Activated CD8-positive, alpha-beta memory T cell treated with anti-CD3 and anti-CD28 coated beads for 24 hours (primary cell): ENCODE results near the gene LRIG3.
"Not testable (repeated sequence)": the region's sequence is repeated elsewhere in the genome, so short reads cannot be mapped to it uniquely, and the experiment has no call there.

ENCODE experiments used
- DNase-seq: peaks from one replicate; pipeline ENCODE4 v3.0.0-alpha.2; 2020

LRIG3 gene, protein sequence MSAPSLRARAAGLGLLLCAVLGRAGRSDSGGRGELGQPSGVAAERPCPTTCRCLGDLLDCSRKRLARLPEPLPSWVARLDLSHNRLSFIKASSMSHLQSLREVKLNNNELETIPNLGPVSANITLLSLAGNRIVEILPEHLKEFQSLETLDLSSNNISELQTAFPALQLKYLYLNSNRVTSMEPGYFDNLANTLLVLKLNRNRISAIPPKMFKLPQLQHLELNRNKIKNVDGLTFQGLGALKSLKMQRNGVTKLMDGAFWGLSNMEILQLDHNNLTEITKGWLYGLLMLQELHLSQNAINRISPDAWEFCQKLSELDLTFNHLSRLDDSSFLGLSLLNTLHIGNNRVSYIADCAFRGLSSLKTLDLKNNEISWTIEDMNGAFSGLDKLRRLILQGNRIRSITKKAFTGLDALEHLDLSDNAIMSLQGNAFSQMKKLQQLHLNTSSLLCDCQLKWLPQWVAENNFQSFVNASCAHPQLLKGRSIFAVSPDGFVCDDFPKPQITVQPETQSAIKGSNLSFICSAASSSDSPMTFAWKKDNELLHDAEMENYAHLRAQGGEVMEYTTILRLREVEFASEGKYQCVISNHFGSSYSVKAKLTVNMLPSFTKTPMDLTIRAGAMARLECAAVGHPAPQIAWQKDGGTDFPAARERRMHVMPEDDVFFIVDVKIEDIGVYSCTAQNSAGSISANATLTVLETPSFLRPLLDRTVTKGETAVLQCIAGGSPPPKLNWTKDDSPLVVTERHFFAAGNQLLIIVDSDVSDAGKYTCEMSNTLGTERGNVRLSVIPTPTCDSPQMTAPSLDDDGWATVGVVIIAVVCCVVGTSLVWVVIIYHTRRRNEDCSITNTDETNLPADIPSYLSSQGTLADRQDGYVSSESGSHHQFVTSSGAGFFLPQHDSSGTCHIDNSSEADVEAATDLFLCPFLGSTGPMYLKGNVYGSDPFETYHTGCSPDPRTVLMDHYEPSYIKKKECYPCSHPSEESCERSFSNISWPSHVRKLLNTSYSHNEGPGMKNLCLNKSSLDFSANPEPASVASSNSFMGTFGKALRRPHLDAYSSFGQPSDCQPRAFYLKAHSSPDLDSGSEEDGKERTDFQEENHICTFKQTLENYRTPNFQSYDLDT

GRCh38 chr12:58920102-58920960, at the start of gene LRIG3:
TSS of gene LRIG3 (minus strand) at chr12:58920504. CDS start at chr12:58920235, 269 bp downstream.
- no peak for DNase-seq

- DNase-seq = no peak
Measured at GRCh38 chr12:58969237-58969636, 48.9 kb upstream of the LRIG3 start.

DNA sequence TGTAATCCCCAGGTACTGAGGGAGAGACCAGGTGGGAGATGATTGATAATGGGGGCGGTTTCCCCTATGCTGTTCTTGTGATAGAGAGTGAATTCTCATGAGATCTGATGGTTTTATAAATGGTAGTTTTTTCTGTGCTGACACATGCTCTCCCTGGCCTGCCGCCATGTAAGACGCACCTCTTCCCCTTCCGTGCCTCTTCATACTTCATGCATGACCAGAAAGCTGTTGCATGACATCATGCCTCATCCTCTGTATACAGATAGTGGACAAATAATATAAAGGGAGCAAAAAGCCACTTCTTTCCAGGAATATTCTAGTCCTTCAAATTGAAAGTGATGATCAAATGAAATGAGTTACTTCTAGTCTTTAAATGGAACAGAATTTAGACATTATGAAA, 47.3 kb upstream of the LRIG3 start:
- no peak for DNase-seq

GRCh38 chr12:58966939-58967338, 46.6 kb upstream of the LRIG3 start:
- DNase-seq = no peak

GRCh38 chr12:58965568-58965967, 45.3 kb upstream of the LRIG3 start:
- DNase-seq = no peak

GRCh38 chr12:58963844-58964243, 43.5 kb upstream of the LRIG3 start:
- no peak for DNase-seq

- no peak for DNase-seq
Measured at GRCh38 chr12:58961906-58962305, 41.6 kb upstream of the LRIG3 start.

- DNase-seq = no peak
Measured at GRCh38 chr12:58961166-58961565, 40.9 kb upstream of the LRIG3 start.

- no peak for DNase-seq
Measured at GRCh38 chr12:58959639-58960300, 39.5 kb upstream of the LRIG3 start.

DNA sequence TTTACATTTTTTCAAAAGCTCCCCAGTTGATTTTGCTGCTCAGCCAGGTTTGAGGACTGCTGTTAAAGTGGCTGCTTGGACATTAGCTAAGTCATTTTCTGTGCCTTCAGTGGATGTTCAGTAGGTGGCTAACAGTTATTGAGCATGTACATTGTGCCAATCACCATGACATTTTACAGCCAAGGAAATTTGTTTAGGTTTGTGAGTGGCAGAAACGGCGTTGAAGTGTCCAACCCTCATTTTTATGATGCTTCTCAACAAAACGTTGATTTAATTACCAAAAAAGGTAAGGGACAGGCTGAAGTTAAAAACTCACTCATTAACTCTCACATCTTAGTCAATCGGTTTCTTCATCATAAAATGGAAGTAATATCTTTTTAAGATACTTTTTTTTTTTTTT, 37.0 kb upstream of the LRIG3 start:
- DNase-seq = no peak

- no peak for DNase-seq
Measured at GRCh38 chr12:58955849-58956248, 35.5 kb upstream of the LRIG3 start.

GRCh38 chr12:58954002-58954401, 33.7 kb upstream of the LRIG3 start:
- DNase-seq = no peak

DNA sequence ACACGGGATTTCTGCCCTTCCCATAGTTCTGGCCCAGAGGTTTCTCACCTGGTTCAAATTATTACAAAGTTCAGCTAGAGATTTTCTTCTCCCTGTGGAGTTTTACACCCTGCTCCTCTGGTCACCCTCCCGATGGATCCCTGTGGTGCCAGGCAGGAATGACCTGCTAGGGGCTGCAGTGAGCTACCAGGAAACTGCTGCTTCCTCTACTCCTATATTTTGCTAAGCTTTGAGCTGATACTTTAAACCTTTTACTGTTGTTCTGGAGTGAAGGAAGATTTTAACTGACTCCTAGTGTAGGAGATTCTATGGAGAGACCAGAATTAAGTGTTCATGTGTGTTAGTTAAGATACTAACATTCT, 30.4 kb upstream of the LRIG3 start:
- DNase-seq = no peak

GRCh38 chr12:58949954-58950738, 29.8 kb upstream of the LRIG3 start:
- DNase-seq = not testable (repeated sequence)

DNA sequence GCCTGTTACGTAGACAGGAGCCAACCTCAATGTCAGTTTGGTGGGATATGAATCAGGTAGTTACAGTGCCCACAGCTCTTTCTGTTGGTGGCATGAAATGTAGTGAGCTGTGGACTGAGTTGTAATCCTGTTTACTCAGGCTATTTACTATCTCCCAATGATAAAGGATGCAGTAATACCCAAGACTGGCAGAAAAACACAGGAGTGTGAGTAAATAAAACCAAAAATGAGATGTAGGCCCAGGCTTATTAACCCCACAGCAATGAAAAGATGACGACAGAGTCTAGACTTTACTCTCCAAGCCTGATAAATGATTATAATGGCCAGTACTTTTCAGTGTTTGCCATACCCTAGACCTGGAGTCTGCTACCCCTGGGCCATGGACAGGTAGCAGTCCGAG, 22.8 kb upstream of the LRIG3 start:
- no peak for DNase-seq

GRCh38 chr12:58942345-58942744, 22.0 kb upstream of the LRIG3 start:
- no peak for DNase-seq

- no peak for DNase-seq
Measured at GRCh38 chr12:58939399-58940100, 19.2 kb upstream of the LRIG3 start.

DNA sequence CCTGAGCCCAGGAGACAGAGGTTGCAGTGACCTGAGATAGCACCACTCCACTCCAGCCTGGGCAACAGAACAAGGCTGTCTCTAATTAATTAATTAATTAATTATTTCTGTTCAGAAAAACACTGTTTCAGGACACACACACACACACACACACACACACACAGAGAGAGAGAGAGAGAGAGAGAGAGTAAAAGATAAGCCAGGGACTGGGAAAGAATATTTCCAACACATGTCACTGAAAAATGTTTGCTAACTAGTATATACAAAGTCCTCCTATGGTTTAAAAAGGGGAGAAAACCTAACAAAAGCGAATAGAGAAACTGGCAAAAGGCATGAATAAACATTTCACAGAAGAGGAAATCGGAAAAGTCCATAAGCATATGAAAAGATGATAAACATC, 18.1 kb upstream of the LRIG3 start:
- no peak for DNase-seq

DNA sequence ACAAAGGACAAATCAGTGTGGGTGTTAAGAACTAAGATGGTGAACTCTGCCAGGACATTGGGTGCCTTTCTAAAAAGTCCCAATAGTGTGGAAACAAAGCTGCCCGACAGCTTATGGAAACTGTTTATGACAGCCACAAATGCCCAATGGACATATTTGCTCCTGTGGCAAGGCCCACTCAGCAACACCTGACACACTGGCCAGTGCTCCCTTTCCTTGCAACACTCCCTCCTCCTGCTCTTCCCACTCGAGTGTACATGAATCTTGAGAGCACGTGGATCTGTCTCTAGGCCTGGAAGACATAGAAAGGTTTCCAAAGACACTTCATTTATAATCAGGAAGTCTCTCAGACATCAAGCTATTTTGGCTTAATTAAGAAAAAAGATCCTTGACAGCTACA, 14.2 kb upstream of the LRIG3 start:
- no peak for DNase-seq
